ENCODE data around the gene FEM1B. TPM values are rescaled to one million over a fixed set of nuclear protein-coding genes. Genes with fewer than 3 reads are reported as not detected.

FEM1B gene
- polyA plus RNA-seq, 3 donors = 21.5 to 26.4 (median 26.0) TPM

GRCh38 chr15:68299436-68299835 lies 21.9 kb downstream of the FEM1B start:
- peak overlapping the region; percentile 33 to 85 (median 79) for H3K27ac Mint-ChIP-seq
- Histone ChIP-seq H4K20me1 (ENCODE audit: insufficient read depth, low read length) (peaks cover 14% of the 10 kb centered on the region), H3K27ac (ENCODE audit: low read depth in 1 of 2, low read length in 2 of 2) (peak overlapping the region; percentile 41 to 85), H3K79me2 (ENCODE audit: insufficient read depth, low read length) (peaks cover 12% of the 10 kb centered on the region), H3K36me3 (replicated peaks in 1 of 2; ENCODE audit: control insufficient read depth in 1 of 2, insufficient read depth in 2 of 2, low read length in 2 of 2) (peaks cover 0 to 11% of the 10 kb centered on the region in 2 donors), H3K4me2 (replicated peaks; ENCODE audit: extremely low read depth, low read length, poor library complexity, severe bottlenecking) (peak overlapping the region; percentile 79), H2AFZ (ENCODE audit: insufficient read depth, low read depth, low read length, poor library complexity, severe bottlenecking) (peak overlapping the region; percentile 75), H3K4me3 (replicated peaks in 1 of 3; ENCODE audit: low read depth in 2 of 3, low read length in 3 of 3) (peak overlapping the region in 1 of 3 experiments; percentile 72), H3K4me1 (ENCODE audit: control insufficient read depth in 1 of 2, insufficient read depth in 2 of 2, low read length in 2 of 2) (peaks cover 30 to 33% of the 10 kb centered on the region in 2 donors), H3K27me3 (ENCODE audit: control insufficient read depth in 2 of 2, insufficient read depth in 2 of 2, low read length in 2 of 2) (no peaks in the 10 kb centered on the region), H3K9me3 (replicated peaks in 1 of 2; ENCODE audit: control insufficient read depth in 1 of 2, insufficient read depth in 1 of 2, low read length in 2 of 2) (no peaks in the 10 kb centered on the region), H3K9ac (ENCODE audit: insufficient read depth, low read length, poor library complexity, severe bottlenecking) (no peak overlapping the region)
- no peak for DNase-seq
- no peaks in the 10 kb centered on the region for H3K9me3 Mint-ChIP-seq
- intact Hi-C loops (cut with micrococcal nuclease) = no loop called here
- peaks cover 0 to 2% (median 0%) of the 10 kb centered on the region in 3 donors for H3K27me3 Mint-ChIP-seq (ENCODE audit: low read depth in 3 of 3)
- 65% methylated on average over 4 of the region's 5 CpGs for WGBS (ENCODE audit: insufficient coverage)
- H3K4me3 Mint-ChIP-seq = no peak overlapping the region
- peaks cover 43% of the 10 kb centered on the region for H3K4me1 Mint-ChIP-seq
- TF ChIP-seq, protein P1, sequence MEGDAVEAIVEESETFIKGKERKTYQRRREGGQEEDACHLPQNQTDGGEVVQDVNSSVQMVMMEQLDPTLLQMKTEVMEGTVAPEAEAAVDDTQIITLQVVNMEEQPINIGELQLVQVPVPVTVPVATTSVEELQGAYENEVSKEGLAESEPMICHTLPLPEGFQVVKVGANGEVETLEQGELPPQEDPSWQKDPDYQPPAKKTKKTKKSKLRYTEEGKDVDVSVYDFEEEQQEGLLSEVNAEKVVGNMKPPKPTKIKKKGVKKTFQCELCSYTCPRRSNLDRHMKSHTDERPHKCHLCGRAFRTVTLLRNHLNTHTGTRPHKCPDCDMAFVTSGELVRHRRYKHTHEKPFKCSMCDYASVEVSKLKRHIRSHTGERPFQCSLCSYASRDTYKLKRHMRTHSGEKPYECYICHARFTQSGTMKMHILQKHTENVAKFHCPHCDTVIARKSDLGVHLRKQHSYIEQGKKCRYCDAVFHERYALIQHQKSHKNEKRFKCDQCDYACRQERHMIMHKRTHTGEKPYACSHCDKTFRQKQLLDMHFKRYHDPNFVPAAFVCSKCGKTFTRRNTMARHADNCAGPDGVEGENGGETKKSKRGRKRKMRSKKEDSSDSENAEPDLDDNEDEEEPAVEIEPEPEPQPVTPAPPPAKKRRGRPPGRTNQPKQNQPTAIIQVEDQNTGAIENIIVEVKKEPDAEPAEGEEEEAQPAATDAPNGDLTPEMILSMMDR (IDR thresholded peaks at IDR 0.05) = no peak
- peaks cover 6 to 25% of the 10 kb centered on the region in 2 donors for H3K36me3 Mint-ChIP-seq

DNA sequence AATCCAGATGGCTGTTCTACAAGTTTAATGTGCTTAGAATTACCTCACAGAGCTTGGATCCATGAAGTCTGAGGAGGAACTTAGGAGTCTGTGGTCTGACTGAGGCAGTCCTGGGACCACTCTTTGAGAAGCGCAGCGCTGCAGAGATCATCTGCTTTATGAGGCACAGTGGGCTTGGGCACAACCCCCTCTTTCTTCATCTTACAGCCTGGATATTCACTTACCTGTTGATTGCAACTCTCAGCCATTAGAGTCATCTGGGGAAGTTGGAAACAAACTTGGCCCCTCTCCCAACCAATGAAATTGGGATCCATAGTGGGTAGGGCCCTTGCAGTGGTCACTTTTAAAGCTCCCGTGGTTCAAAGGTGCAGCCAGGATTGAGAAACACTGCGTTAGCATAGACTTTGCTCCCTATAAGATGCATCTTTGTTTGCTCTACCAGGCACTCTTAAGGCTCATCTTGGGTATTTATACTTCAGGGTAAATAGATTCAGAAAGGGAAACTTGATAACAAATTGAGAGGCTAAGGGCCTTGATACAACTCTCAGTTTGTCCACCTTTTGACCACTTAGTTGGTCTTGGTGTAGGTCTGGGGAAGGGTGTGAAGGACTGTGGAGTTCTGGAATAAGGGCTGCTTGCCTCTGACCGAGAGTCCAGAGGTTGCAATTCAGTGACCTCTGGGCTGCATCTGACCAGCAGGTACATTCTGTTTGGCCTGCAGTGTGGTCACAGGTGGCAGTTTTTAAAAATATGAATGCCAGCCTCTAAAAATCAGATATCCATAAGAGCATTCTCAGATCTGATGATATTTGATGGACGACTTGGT lies 22.8 kb downstream of the FEM1B start:
- peaks cover 0 to 11% of the 10 kb centered on the region in 2 donors for H3K36me3 ChIP-seq (replicated peaks in 1 of 2; ENCODE audit: control insufficient read depth in 1 of 2, insufficient read depth in 2 of 2, low read length in 2 of 2)
- WGBS (ENCODE audit: insufficient coverage) = no CpG with 5 or more reads among the region's 6 CpGs
- Mint-ChIP-seq H3K9me3 (no peaks in the 10 kb centered on the region), H3K27ac (peak overlapping the region in 5 of 7 donors; percentile 40 to 85 (median 64)), H3K36me3 (peaks cover 2 to 20% of the 10 kb centered on the region in 2 donors), H3K4me1 (peaks cover 39% of the 10 kb centered on the region), H3K27me3 (ENCODE audit: low read depth in 3 of 3) (peaks cover 0 to under 1% (median 0%) of the 10 kb centered on the region in 3 donors), H3K4me3 (no peak overlapping the region)
- TF ChIP-seq, protein P1 (IDR thresholded peaks at IDR 0.05) = no peak
- no peak overlapping the region for H3K9ac ChIP-seq (ENCODE audit: insufficient read depth, low read length, poor library complexity, severe bottlenecking)
- H3K27ac ChIP-seq (ENCODE audit: low read depth in 1 of 2, low read length in 2 of 2) = peak overlapping the region in 1 of 2 donors; percentile 85
- H3K4me2 ChIP-seq (replicated peaks; ENCODE audit: extremely low read depth, low read length, poor library complexity, severe bottlenecking) = no peak overlapping the region
- peaks cover 5% of the 10 kb centered on the region for H4K20me1 ChIP-seq (ENCODE audit: insufficient read depth, low read length)
- no peak overlapping the region for H3K4me3 ChIP-seq (replicated peaks in 1 of 3; ENCODE audit: low read depth in 2 of 3, low read length in 3 of 3)
- no peak overlapping the region for H2AFZ ChIP-seq (ENCODE audit: insufficient read depth, low read depth, low read length, poor library complexity, severe bottlenecking)
- H3K27me3 ChIP-seq (ENCODE audit: control insufficient read depth in 2 of 2, insufficient read depth in 2 of 2, low read length in 2 of 2) = no peaks in the 10 kb centered on the region
- intact Hi-C loops (cut with micrococcal nuclease) = loop anchor here in 1 of 2 donors (10.0 kb wide), 1 partner anchor 46 kb away; no protein-coding TSS in a partner anchor
- peaks cover 4% of the 10 kb centered on the region for H3K79me2 ChIP-seq (ENCODE audit: insufficient read depth, low read length)
- H3K9me3 ChIP-seq (replicated peaks in 1 of 2; ENCODE audit: control insufficient read depth in 1 of 2, insufficient read depth in 1 of 2, low read length in 2 of 2) = no peaks in the 10 kb centered on the region
- no peak for DNase-seq
- peaks cover 30 to 33% of the 10 kb centered on the region in 2 donors for H3K4me1 ChIP-seq (ENCODE audit: control insufficient read depth in 1 of 2, insufficient read depth in 2 of 2, low read length in 2 of 2)
